Heart left ventricle (tissue), 13 donors: ENCODE measurements around the gene METTL22.

Experiments used
- POLR2A ChIP-seq, 2 donors: fragments of 450-650 bp; IDR thresholded peaks; one replicate each; pipeline ENCODE4 v1.6.1; 2017; ENCODE audit warnings: antibody characterized with exemption in 2 of 2, mild to moderate bottlenecking in 2 of 2, moderate library complexity in 2 of 2
- TF ChIP-seq, protein P1 (sequence below), 12 donors: fragments of 200-600 bp; sonication (generic) in 4 of 12; IDR thresholded peaks; one replicate each; pipeline versions ENCODE4 v1.5.0 to v1.8.0; 2018 to 2022; ENCODE audit warnings: antibody characterized with exemption in 12 of 12, mild to moderate bottlenecking in 5 of 12
- donor health status: ischemic (EF 13 %, LVEDD 7.1; RV severe dilation, severe dysfunction).
- donor health status: DM: no; HTN: yes; CAD: no.
- donor health status: DM: no; HTN: no; CAD: no.
- donor health status: ischemic (EF 25% LVEDD 6.9; RV normal size, moderate dysfunction).
- donor health status: ischemic (EF 25% LVEDD 5.7; RV mildly dilated, moderate dysfunction).
- donor health status: ischemic (EF 35%, LVEDD 5.7; RV mildly dilated, moderate dysfunction).
- donor health status: nonischemic (EF 11% LVEDD 7.7; RV severe dilation, severe dysfunction).
- donor health status: DM: yes; HTN: yes; CAD: no.
- donor health status: PGD.
- donor health status: ischemic (EF 29% LVEDD 5.4; RV normal size, mild dysfunction).
- donor health status: nonischemic (EF 23%, LVEDD 6.1; RV moderate dilation, normal function).

DNA sequence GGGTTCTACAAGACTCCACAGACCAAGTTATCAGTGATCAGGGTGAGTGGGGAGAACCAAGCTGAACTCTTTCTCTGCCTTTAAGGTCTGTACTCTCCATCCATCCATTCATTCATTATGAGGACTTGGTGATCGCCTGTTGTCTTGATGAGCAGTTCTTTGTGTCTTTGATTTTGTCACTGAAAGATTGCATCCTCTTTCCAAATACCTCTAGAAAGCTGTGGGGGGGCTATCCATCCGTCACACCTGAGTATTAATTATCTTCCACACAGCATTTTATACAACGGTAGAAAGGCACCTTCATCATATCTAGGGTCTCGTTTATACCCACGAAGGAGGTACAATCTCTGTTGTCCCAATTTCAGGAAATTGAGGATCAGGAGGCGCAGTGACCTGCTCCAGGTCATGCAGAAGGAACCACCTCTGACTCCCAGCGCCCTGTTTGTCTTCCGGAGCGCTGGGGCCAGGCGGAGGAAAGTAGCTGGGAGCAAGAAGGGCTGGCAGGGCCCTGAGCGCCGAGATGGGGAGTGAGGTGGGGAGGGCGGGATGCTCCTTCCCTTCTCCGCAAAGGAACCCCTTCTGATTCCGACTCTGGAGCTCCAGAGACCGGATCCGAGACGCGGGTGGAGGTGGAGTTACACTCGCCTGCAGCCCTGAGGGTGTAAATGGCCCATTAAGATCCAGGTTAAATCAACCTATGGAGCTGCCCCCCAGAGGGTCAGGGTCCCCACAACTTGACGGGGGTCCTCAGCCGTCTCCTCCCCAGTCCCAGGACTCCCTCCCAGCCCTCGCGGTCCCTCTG, 52.3 kb downstream of the METTL22 start:
- TF ChIP-seq, protein P1, sequence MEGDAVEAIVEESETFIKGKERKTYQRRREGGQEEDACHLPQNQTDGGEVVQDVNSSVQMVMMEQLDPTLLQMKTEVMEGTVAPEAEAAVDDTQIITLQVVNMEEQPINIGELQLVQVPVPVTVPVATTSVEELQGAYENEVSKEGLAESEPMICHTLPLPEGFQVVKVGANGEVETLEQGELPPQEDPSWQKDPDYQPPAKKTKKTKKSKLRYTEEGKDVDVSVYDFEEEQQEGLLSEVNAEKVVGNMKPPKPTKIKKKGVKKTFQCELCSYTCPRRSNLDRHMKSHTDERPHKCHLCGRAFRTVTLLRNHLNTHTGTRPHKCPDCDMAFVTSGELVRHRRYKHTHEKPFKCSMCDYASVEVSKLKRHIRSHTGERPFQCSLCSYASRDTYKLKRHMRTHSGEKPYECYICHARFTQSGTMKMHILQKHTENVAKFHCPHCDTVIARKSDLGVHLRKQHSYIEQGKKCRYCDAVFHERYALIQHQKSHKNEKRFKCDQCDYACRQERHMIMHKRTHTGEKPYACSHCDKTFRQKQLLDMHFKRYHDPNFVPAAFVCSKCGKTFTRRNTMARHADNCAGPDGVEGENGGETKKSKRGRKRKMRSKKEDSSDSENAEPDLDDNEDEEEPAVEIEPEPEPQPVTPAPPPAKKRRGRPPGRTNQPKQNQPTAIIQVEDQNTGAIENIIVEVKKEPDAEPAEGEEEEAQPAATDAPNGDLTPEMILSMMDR (IDR thresholded peaks at IDR 0.05), result no peak
- TF ChIP-seq POLR2A (IDR thresholded peaks at IDR 0.05), result no peak
